Rectal smooth muscle tissue (tissue), 1 donor: ENCODE results near the gene TAF9.
"Not testable (repeated sequence)": the region's sequence is repeated elsewhere in the genome, so short reads cannot be mapped to it uniquely, and the experiment has no call there.

Experiments used
- H3K27ac ChIP-seq: one replicate; pipeline ENCODE4 v1.7.0; 2013; ENCODE audit warnings: low read depth, low read length, inconsistent platforms
- H3K27me3 ChIP-seq: one replicate; pipeline ENCODE4 v1.7.0; 2013; ENCODE audit warnings: low read length; ENCODE audit not compliant: control insufficient read depth, insufficient read depth
- H3K36me3 ChIP-seq: one replicate; pipeline ENCODE4 v1.7.0; 2013; ENCODE audit warnings: low read length; ENCODE audit not compliant: control insufficient read depth, insufficient read depth
- H3K4me1 ChIP-seq: one replicate; pipeline ENCODE4 v1.7.0; 2013; ENCODE audit warnings: low read length; ENCODE audit not compliant: control insufficient read depth, insufficient read depth
- H3K4me3 ChIP-seq: one replicate; pipeline ENCODE4 v1.7.0; 2013; ENCODE audit warnings: low read length
- H3K9ac ChIP-seq: one replicate; pipeline ENCODE4 v1.7.0; 2013; ENCODE audit warnings: low read length

TAF9 gene

GRCh38 chr5:69368458-69369339 lies 621 bp downstream of the TAF9 start:
- H3K4me1 ChIP-seq = peaks cover 12% of the 10 kb centered on the region
- peak overlapping the region; percentile 89 for H3K4me3 ChIP-seq
- peak overlapping the region; percentile 97 for H3K27ac ChIP-seq
- peak overlapping the region; percentile 86 for H3K9ac ChIP-seq
- peaks cover 12% of the 10 kb centered on the region for H3K36me3 ChIP-seq
- no peaks in the 10 kb centered on the region for H3K27me3 ChIP-seq

- peaks cover 12% of the 10 kb centered on the region for H3K4me1 ChIP-seq
- no peak overlapping the region for H3K9ac ChIP-seq
- H3K27ac ChIP-seq = no peak overlapping the region
These were observed 1.5 kb downstream of the TAF9 start for GRCh38 chr5:69367697-69368279.

GRCh38 chr5:69364850-69365249 lies 4.5 kb downstream of the TAF9 start:
- Histone ChIP-seq H3K4me1 (peaks cover 10% of the 10 kb centered on the region), H3K27ac (no peak overlapping the region), H3K36me3 (peaks cover 14% of the 10 kb centered on the region), H3K4me3 (no peak overlapping the region), H3K9ac (no peak overlapping the region), H3K27me3 (no peaks in the 10 kb centered on the region)

More at GRCh38 chr5:69367697-69368279, 1.5 kb downstream of the TAF9 start:
- H3K36me3 ChIP-seq = peaks cover 12% of the 10 kb centered on the region
- no peaks in the 10 kb centered on the region for H3K27me3 ChIP-seq
- H3K4me3 ChIP-seq = no peak overlapping the region

GRCh38 chr5:69364414-69364813 lies 4.9 kb downstream of the TAF9 start:
- Histone ChIP-seq H3K27me3 (no peaks in the 10 kb centered on the region), H3K36me3 (peaks cover 14% of the 10 kb centered on the region), H3K9ac (no peak overlapping the region), H3K4me3 (no peak overlapping the region), H3K4me1 (peaks cover 10% of the 10 kb centered on the region), H3K27ac (no peak overlapping the region)

- H3K36me3 ChIP-seq = peaks cover 7% of the 10 kb centered on the region
- no peaks in the 10 kb centered on the region for H3K27me3 ChIP-seq
- H3K27ac ChIP-seq = no peak overlapping the region
- no peak overlapping the region for H3K9ac ChIP-seq
- H3K4me3 ChIP-seq = no peak overlapping the region
- no peaks in the 10 kb centered on the region for H3K4me1 ChIP-seq
These were observed 8.9 kb downstream of the TAF9 start for GRCh38 chr5:69360442-69360841.

- H3K4me1 ChIP-seq = no peaks in the 10 kb centered on the region
- no peak overlapping the region for H3K4me3 ChIP-seq
- H3K27me3 ChIP-seq = no peaks in the 10 kb centered on the region
- H3K9ac ChIP-seq = no peak overlapping the region
- H3K27ac ChIP-seq = no peak overlapping the region
- H3K36me3 ChIP-seq = peaks cover 2% of the 10 kb centered on the region
These were observed 9.6 kb downstream of the TAF9 start for GRCh38 chr5:69359699-69360098.

- Histone ChIP-seq H3K27ac (no peak overlapping the region), H3K27me3 (no peaks in the 10 kb centered on the region), H3K4me1 (no peaks in the 10 kb centered on the region), H3K4me3 (no peak overlapping the region), H3K36me3 (peaks cover 9% of the 10 kb centered on the region), H3K9ac (no peak overlapping the region)
These were observed 18.7 kb downstream of the TAF9 start for GRCh38 chr5:69350664-69351063.

GRCh38 chr5:69343083-69343482 lies 26.2 kb downstream of the TAF9 start:
- Histone ChIP-seq H3K9ac (no peak overlapping the region), H3K36me3 (no peaks in the 10 kb centered on the region), H3K27me3 (no peaks in the 10 kb centered on the region), H3K4me3 (no peak overlapping the region), H3K4me1 (no peaks in the 10 kb centered on the region), H3K27ac (no peak overlapping the region)

GRCh38 chr5:69341520-69342161 lies 27.7 kb downstream of the TAF9 start:
- Histone ChIP-seq H3K9ac (no peak overlapping the region), H3K4me3 (no peak overlapping the region), H3K27me3 (no peaks in the 10 kb centered on the region), H3K4me1 (no peaks in the 10 kb centered on the region), H3K27ac (no peak overlapping the region), H3K36me3 (no peaks in the 10 kb centered on the region)

- H3K9ac ChIP-seq = no peak overlapping the region
- no peaks in the 10 kb centered on the region for H3K27me3 ChIP-seq
- no peak overlapping the region for H3K27ac ChIP-seq
- H3K36me3 ChIP-seq = no peaks in the 10 kb centered on the region
- H3K4me3 ChIP-seq = no peak overlapping the region
- H3K4me1 ChIP-seq = peaks cover 3% of the 10 kb centered on the region
These were observed 33.9 kb downstream of the TAF9 start for GRCh38 chr5:69335341-69335935.

- no peak overlapping the region for H3K4me3 ChIP-seq
- H3K36me3 ChIP-seq = no peaks in the 10 kb centered on the region
- peaks cover 3% of the 10 kb centered on the region for H3K4me1 ChIP-seq
- H3K9ac ChIP-seq = no peak overlapping the region
- H3K27ac ChIP-seq = no peak overlapping the region
- no peaks in the 10 kb centered on the region for H3K27me3 ChIP-seq
These were observed 34.5 kb downstream of the TAF9 start for GRCh38 chr5:69334793-69335268.

- H3K4me1 ChIP-seq, H3K36me3 ChIP-seq, H3K9ac ChIP-seq, H3K27ac ChIP-seq, H3K27me3 ChIP-seq, H3K4me3 ChIP-seq: not testable (repeated sequence)
These were observed 35.5 kb downstream of the TAF9 start for GRCh38 chr5:69333668-69334315.
